Measurements from ENCODE around the gene STAMBPL1.
A peak's percentile ranks its signal among the peaks of the same experiment; 100 is the strongest.
"Not testable (repeated sequence)": the region's sequence is repeated elsewhere in the genome, so short reads cannot be mapped to it uniquely, and the experiment has no call there.

The STAMBPL1 gene

DNA sequence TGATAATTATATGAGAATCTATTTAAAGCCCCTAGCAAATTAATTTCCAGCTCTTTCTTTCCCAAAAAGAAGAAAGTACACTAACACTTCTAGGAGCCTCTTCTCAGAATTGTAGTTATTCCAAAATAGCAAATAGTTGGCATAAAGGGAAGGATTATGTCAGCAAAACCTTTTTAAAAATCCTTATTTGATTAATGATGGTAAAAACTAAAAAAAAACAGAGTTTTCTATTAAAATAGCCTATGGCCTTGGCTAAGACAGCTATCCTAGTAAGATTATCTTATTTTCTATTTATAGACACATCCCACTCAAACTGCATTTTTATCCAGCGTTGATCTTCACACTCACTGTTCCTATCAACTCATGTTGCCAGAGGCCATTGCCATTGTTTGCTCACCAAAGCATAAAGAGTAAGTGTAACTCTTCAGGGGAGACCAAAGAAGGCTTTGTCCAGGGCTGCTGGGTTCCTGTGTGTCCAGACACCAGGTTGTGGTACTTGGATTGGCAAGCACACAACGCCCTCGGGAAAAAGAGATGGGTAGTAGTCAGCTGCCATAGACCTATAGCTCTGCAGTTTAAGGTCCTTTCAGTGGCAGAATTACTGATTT is 41.0 kb downstream of the STAMBPL1 start:
- no peak for DNase-seq (ENCODE audit: low spot score)

DNA sequence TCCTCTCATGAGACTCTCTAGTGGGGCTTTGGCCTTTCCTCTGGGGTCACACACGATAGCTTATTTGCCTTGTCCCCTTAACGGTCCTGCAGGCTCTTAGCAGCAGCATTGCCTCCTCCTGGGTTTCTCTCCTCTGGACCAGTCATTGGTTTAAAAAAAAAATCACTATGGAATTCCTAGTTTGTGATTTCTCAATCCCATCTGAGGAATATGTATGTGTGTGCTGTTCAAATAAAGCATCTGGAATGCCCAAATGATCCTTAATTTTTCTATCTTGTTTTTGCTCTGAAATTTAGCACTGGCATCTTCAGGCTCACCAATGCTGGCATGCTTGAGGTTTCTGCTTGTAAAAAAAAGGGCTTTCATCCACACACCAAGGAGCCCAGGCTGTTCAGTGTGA is 42.0 kb downstream of the STAMBPL1 start:
- no peak for DNase-seq (ENCODE audit: low spot score)

- no peak for DNase-seq (ENCODE audit: low spot score)
Observed at GRCh38 chr10:88923520-88923919, 43.5 kb downstream of the STAMBPL1 start.

DNA sequence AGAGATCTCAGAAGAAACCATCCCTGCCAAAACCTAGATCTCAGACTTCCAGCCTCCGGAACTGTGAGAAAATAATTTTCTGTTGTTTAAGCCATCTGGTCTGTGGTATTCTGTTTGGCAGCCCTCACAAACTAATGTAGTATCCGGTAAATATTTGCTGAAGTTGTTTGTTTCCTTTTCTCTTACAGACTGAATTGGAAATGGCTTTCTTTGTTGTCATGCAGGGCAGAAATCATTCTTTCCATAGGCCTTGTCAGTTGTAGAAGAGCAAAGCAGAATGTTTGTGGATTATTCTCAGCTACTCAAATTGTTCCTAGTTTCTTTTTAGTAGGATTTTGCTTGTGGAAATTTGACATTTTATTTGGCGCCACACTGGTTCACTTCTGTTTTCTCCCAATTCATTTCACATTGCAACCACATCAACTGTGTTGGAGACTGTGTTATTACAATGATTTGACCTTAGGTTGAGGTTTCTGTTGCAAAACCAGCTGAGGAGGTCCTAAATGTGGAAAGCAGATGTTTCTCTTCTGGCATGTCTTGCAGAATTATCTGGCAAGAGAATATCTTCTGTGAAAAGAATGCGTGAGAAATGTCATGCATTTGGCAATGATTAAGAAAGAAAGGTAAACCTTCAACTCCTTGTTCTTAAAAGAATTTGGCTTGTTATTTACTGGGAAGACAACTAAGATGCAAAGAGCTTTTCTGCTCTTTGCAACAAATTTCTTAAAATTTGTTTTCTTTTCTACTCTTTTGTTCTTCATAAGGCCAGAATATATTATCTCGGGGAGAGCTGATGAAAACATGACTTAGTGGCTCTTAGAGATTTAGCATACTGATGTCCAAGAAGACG is 46.7 kb downstream of the STAMBPL1 start:
- DNase-seq (ENCODE audit: low spot score): no peak

- DNase-seq (ENCODE audit: low spot score): no peak
Observed at GRCh38 chr10:88927416-88927690, 47.3 kb downstream of the STAMBPL1 start.

GRCh38 chr10:88928254-88928653 is 48.2 kb downstream of the STAMBPL1 start:
- no peak for DNase-seq (ENCODE audit: low spot score)

- no peak for DNase-seq (ENCODE audit: low spot score)
Observed at GRCh38 chr10:88931548-88931947, 51.5 kb downstream of the STAMBPL1 start.

- DNase-seq (ENCODE audit: low spot score): not testable (repeated sequence)
Observed at GRCh38 chr10:88932029-88932428, 52.0 kb downstream of the STAMBPL1 start.

GRCh38 chr10:88932539-88933256 is 52.7 kb downstream of the STAMBPL1 start:
- peak; percentile 42 for DNase-seq (ENCODE audit: low spot score)

DNA sequence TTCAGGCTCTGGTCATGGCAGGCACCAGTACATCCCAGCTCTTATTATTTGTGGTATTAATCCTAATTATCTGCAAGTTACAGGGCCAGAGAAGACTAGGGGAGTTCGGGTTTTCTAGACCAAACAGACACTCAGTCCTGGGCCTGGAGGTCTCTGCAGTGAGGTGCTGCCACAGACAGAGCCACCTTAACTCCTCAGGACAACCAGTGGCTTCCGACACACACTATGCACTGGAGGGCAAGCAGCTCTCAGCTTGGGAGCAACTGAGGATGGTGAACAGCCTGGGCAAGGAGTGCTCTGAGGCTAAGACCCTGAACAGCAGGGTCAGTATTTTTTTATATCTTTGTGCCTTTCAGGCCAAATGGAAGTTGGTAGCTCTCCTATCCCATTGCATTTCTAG is 53.5 kb downstream of the STAMBPL1 start:
- DNase-seq (ENCODE audit: low spot score): no peak

GRCh38 chr10:88934900-88935672 is 55.0 kb downstream of the STAMBPL1 start:
- DNase-seq (ENCODE audit: low spot score): peak; percentile 29

- no peak for DNase-seq (ENCODE audit: low spot score)
Observed at GRCh38 chr10:88936656-88937055, 56.6 kb downstream of the STAMBPL1 start.

DNA sequence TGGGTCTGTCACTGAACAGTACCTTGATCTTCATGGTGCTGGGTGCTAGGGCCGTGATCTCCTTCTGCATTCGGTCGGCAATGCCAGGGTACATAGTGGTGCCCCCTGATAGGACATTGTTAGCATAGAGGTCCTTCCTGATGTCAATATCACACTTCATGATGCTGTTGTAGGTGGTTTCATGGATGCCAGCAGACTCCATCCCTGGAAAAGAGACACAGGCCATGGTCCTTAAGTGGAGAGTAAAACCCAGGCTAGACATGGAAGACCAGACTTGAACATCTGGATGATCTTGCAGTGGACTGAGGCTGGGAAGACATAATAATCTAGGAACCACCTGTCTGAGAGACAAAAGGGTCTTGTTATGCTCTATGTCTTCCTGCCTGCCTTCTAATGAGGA is 58.0 kb downstream of the STAMBPL1 start:
- DNase-seq (ENCODE audit: low spot score): no peak

- DNase-seq (ENCODE audit: low spot score): no peak
Observed at GRCh38 chr10:88938938-88939337, 58.9 kb downstream of the STAMBPL1 start.

- DNase-seq (ENCODE audit: low spot score): no peak
Observed at GRCh38 chr10:88941026-88941425, 61.0 kb downstream of the STAMBPL1 start.

- no peak for DNase-seq (ENCODE audit: low spot score)
Observed at GRCh38 chr10:88943778-88944177, 63.7 kb downstream of the STAMBPL1 start.

DNA sequence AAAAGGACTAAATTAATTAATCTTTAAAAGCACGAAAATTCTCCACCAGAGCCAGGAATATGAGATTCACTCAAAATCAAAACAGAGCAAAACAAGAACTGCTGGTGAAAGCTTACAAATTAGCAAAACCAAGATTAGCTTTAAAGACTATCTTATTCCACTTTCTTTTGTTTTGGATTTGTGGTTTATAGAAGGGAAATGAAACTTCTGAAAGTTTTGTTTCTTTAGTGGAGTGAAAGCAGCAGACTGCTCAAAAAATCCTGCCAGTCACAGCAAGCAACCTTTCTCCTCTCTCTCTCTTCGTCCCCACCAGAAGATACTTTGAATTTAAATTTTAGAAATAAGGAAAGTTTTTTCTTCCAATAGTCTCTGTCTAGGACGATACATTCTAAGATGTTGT is 64.8 kb downstream of the STAMBPL1 start:
- DNase-seq (ENCODE audit: low spot score): no peak

GRCh38 chr10:88946200-88946599 is 66.2 kb downstream of the STAMBPL1 start:
- DNase-seq (ENCODE audit: low spot score): no peak

DNA sequence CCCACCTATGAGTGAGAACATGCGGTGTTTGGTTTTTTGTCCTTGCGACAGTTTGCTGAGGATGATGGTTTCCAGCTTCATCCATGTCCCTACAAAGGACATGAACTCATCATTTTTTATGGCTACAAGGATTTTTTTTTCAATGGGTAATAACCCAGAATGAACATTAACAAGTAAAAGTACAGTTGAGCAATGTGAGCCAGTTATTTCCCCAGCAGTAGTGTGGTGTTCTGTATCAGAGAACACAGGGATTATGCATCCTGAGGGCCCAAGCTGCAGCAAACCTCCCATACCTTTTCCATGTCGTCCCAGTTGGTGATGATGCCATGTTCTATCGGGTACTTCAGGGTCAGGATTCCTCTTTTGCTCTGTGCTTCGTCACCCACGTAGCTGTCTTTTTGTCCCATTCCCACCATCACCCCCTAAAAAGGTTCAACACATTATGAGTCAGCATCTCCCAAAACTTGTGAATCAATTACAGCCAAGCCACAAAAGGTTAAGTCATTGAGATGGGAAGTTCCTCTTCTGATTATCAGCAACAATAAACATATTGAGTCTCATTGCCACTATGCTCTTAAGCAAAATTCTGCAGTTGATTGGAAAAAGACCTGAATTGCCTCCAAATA is 67.0 kb downstream of the STAMBPL1 start:
- DNase-seq (ENCODE audit: low spot score): no peak

- DNase-seq (ENCODE audit: low spot score): no peak
Observed at GRCh38 chr10:88949051-88949450, 69.0 kb downstream of the STAMBPL1 start.

DNA sequence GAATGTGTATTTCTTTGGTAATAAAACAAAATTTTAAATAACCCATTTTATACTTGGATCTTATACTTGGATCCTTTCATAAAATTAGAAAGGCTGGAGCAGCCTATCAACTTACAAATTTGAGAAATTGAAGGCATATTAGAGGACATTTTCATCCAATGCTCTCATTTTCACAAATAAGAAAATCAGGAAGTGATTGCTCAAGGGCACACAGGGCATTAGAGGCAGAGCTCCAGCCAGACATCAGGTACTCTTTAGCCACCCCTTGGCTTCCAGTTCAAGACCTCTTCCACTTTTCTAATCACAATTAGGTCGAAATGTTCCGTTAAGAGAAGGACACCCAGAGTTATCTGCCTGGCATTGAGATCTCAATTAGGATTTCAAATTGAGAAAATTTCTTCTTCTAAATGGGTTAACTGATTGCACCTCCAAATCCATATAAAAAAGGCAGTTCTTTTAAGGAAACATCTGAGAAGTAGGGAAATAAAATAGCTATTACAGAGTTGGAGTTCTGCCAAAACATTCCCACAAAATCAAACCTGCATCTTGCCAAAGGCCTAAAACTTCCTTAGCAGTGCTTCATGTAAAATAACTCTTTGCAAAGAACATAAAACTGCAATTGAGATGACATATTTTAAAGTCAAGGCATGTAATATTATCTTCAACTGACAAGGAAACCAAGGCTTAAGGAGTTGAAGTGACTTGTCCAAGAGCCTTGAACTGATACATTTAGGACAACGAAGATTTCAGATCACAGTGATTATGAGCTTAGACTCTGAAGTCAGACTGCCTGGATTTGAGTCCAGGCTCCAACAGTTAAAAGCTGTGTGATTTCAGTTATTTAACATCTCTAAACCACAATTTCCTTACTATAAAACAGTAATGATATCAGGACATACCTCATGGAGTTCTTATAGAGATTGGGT is 70.1 kb downstream of the STAMBPL1 start:
- no peak for DNase-seq (ENCODE audit: low spot score)

All from hepatic stellate cell (primary cell).